Measurements from ENCODE around the gene FNDC5. TPM values are rescaled to one million over a fixed set of nuclear protein-coding genes. Genes with fewer than 3 reads are reported as not detected.

The FNDC5 gene
- total and polyA plus RNA-seq, 4 donors: 0.43 to 10.5 (median 2.0) TPM

GRCh38 chr1:32863218-32863880 lies 7.4 kb downstream of the FNDC5 start (continued):
- TF ChIP-seq, protein P1, sequence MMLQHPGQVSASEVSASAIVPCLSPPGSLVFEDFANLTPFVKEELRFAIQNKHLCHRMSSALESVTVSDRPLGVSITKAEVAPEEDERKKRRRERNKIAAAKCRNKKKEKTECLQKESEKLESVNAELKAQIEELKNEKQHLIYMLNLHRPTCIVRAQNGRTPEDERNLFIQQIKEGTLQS (IDR thresholded peaks at IDR 0.05): no peak
- TF ChIP-seq GABPA (IDR thresholded peaks at IDR 0.05 in 1 of 2, conservative IDR thresholded peaks at IDR 0.05 in 1 of 2): no peak

- TF ChIP-seq YY1 (IDR thresholded peaks at IDR 0.05) (no peak), HNF4A (conservative IDR thresholded peaks at IDR 0.05) (no peak), RXRA (IDR thresholded peaks at IDR 0.05) (no peak), GABPA (IDR thresholded peaks at IDR 0.05 in 1 of 2, conservative IDR thresholded peaks at IDR 0.05 in 1 of 2) (no peak), FOXA2 (IDR thresholded peaks at IDR 0.05) (no peak), EGR1 (IDR thresholded peaks at IDR 0.05; ENCODE audit: low read depth in 2 of 2) (no peak), ZBTB33 (IDR thresholded peaks at IDR 0.05) (no peak), NR2F2 (IDR thresholded peaks at IDR 0.05) (no peak), TAF1 (conservative IDR thresholded peaks at IDR 0.05) (no peak), REST (IDR thresholded peaks at IDR 0.05) (no peak), RAD21 (IDR thresholded peaks at IDR 0.05) (no peak), SP1 (IDR thresholded peaks at IDR 0.05) (no peak), JUND (IDR thresholded peaks at IDR 0.05) (no peak), FOXA1 (IDR thresholded peaks at IDR 0.05) (no peak), HNF4G (IDR thresholded peaks at IDR 0.05) (no peak), MAX (IDR thresholded peaks at IDR 0.05) (no peak)
- TF ChIP-seq, protein P2, sequence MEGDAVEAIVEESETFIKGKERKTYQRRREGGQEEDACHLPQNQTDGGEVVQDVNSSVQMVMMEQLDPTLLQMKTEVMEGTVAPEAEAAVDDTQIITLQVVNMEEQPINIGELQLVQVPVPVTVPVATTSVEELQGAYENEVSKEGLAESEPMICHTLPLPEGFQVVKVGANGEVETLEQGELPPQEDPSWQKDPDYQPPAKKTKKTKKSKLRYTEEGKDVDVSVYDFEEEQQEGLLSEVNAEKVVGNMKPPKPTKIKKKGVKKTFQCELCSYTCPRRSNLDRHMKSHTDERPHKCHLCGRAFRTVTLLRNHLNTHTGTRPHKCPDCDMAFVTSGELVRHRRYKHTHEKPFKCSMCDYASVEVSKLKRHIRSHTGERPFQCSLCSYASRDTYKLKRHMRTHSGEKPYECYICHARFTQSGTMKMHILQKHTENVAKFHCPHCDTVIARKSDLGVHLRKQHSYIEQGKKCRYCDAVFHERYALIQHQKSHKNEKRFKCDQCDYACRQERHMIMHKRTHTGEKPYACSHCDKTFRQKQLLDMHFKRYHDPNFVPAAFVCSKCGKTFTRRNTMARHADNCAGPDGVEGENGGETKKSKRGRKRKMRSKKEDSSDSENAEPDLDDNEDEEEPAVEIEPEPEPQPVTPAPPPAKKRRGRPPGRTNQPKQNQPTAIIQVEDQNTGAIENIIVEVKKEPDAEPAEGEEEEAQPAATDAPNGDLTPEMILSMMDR (IDR thresholded peaks at IDR 0.05; ENCODE audit: low read depth, low read length, missing input control): no peak
- TF ChIP-seq, protein P1 (IDR thresholded peaks at IDR 0.05): no peak
- Histone ChIP-seq H3K36me3 (ENCODE audit: control insufficient read depth in 4 of 4, insufficient read depth in 3 of 4, low read depth in 1 of 4, low read length in 3 of 4) (peaks cover 0 to 19% (median 8%) of the 10 kb centered on the region in 4 donors), H3K4me3 (ENCODE audit: low read depth in 1 of 3, low read length in 3 of 3) (no peak overlapping the region), H3K4me1 (ENCODE audit: control insufficient read depth in 4 of 4, insufficient read depth in 4 of 4, low read length in 3 of 4) (peaks cover 4 to 31% (median 24%) of the 10 kb centered on the region in 4 donors), H3K27ac (ENCODE audit: low read depth in 1 of 2, low read length in 2 of 2) (no peak overlapping the region), H3K27me3 (ENCODE audit: control insufficient read depth in 4 of 4, insufficient read depth in 4 of 4, low read length in 3 of 4) (no peaks in the 10 kb centered on the region), H3K9me3 (ENCODE audit: control insufficient read depth in 4 of 4, low read length in 3 of 4) (no peaks in the 10 kb centered on the region), H3K9ac (ENCODE audit: low read depth in 1 of 2, low read length in 2 of 2) (no peak overlapping the region)
- DNase-seq (ENCODE audit: low spot score): no peak
- WGBS: 88% methylated on average over 3 of the region's 3 CpGs
Measured at GRCh38 chr1:32861904-32862695, 8.6 kb downstream of the FNDC5 start.
